Endothelial cell of umbilical vein (primary cell): ENCODE data around the gene CTNND1. TPM values are rescaled to one million over a fixed set of nuclear protein-coding genes. Genes with fewer than 3 reads are reported as not detected.

ENCODE experiments used
- BruUV-seq: library from RNA; stranded (reverse); fragments of 400-500 nt; replicated peaks from 2 replicates; lab custom pipeline; 2021; lab: Mats Ljungman, UMichigan
- CTCF ChIA-PET: fragments of 300-600, 350-600 bp; sonication (Branson Sonifier 250); formaldehyde crosslinking; loops from one replicate; lab custom pipeline; 2021; ENCODE audit warnings: antibody characterized with exemption, inconsistent platforms; lab: Charles Lee
- POLR2A ChIA-PET: fragments of 300-600, 350-600 bp; sonication (Branson Sonifier 250); formaldehyde crosslinking; loops from one replicate; lab custom pipeline; 2021; ENCODE audit warnings: antibody characterized with exemption, inconsistent platforms; lab: Charles Lee
- DNase-seq: peaks from one replicate; pipeline ENCODE4 v3.0.0-alpha.2; 2011; ENCODE audit warnings: low read depth, low spot score
- FAIRE-seq: peaks from 2 replicates; lab custom pipeline; 2011; peaks lifted over from hg19 to GRCh38; lab: Jason Lieb, UNC
- H2AFZ ChIP-seq: 2 replicates; pipeline ENCODE4 v1.6.0; 2012; ENCODE audit warnings: low read depth, low read length, control low read depth, inconsistent platforms
- H3K27ac ChIP-seq: 2 replicates; pipeline ENCODE4 v1.5.1; 2011; ENCODE audit warnings: low read depth, mild to moderate bottlenecking, control low read depth, low read length, moderate library complexity; ENCODE audit not compliant: insufficient read depth
- H3K27me3 ChIP-seq, 2 experiments: 2 replicates each; pipeline versions ENCODE4 v1.6.0 to v1.6.1; 2011; ENCODE audit warnings: low read length in 2 of 2, mixed read lengths in 1 of 2; ENCODE audit not compliant: control insufficient read depth in 2 of 2, insufficient read depth in 2 of 2
- H3K36me3 ChIP-seq, 2 experiments: 2 replicates in 1 of 2; 3 replicates in 1 of 2; pipeline ENCODE4 v1.5.1; 2011; ENCODE audit warnings: low read length in 2 of 2, mild to moderate bottlenecking in 1 of 2, moderate library complexity in 1 of 2; ENCODE audit not compliant: control insufficient read depth in 2 of 2, insufficient read depth in 2 of 2; ENCODE audit errors: extremely low read depth in 1 of 2
- H3K4me1 ChIP-seq: 3 replicates; pipeline ENCODE4 v1.5.1; 2011; ENCODE audit warnings: mild to moderate bottlenecking, low read length; ENCODE audit not compliant: control insufficient read depth, insufficient read depth; ENCODE audit errors: extremely low read depth
- H3K4me2 ChIP-seq: 2 replicates; pipeline ENCODE4 v1.6.1; 2011; ENCODE audit warnings: low read length, control low read depth, mixed read lengths; ENCODE audit not compliant: insufficient read depth
- H3K4me3 ChIP-seq, 3 experiments: fragments of 200-600 bp in 1 of 3; sonication (generic), shearing (Covaris generic) in 1 of 3; replicated peaks in 1 of 3; 2 replicates each; pipeline ENCODE4 v1.5.1; 2011 to 2016; ENCODE audit warnings: control low read depth in 3 of 3, low read length in 3 of 3, mild to moderate bottlenecking in 2 of 3, inconsistent platforms in 1 of 3, low read depth in 1 of 3, moderate library complexity in 1 of 3; ENCODE audit not compliant: insufficient read depth in 1 of 3
- H3K79me2 ChIP-seq: 2 replicates; pipeline ENCODE4 v1.6.0; 2012; ENCODE audit warnings: low read length, inconsistent platforms; ENCODE audit not compliant: control insufficient read depth, insufficient read depth
- H3K9ac ChIP-seq: replicated peaks from 2 replicates; pipeline ENCODE3; 2011; ENCODE audit warnings: low read length, control low read depth; ENCODE audit not compliant: insufficient read depth; ENCODE audit errors: extremely low read depth
- H3K9me1 ChIP-seq: replicated peaks from 3 replicates; pipeline ENCODE4 v1.6.0; 2011; ENCODE audit warnings: mild to moderate bottlenecking, low read length; ENCODE audit not compliant: control insufficient read depth, insufficient read depth; ENCODE audit errors: extremely low read depth
- H3K9me3 ChIP-seq: replicated peaks from 2 replicates; pipeline ENCODE4 v1.5.1; 2012; ENCODE audit warnings: low read length, inconsistent platforms; ENCODE audit not compliant: control insufficient read depth, insufficient read depth
- H4K20me1 ChIP-seq: replicated peaks from 2 replicates; pipeline ENCODE3; 2011; ENCODE audit warnings: mild to moderate bottlenecking, low read length; ENCODE audit not compliant: control insufficient read depth, insufficient read depth; ENCODE audit errors: extremely low read depth
- EZH2 ChIP-seq: IDR thresholded peaks from 2 replicates; pipeline ENCODE4 v1.6.1; 2012; ENCODE audit warnings: borderline replicate concordance, low read depth, mild to moderate bottlenecking, moderate library complexity, low read length, inconsistent platforms; ENCODE audit not compliant: severe bottlenecking
- FOS ChIP-seq: IDR thresholded peaks from 2 replicates; pipeline ENCODE4 v1.6.1; 2011; ENCODE audit warnings: mild to moderate bottlenecking, low read length, moderate library complexity, borderline replicate concordance; ENCODE audit not compliant: insufficient read depth
- GATA2 ChIP-seq: IDR thresholded peaks from 2 replicates; pipeline ENCODE4 v1.7.0; 2011; ENCODE audit warnings: low read depth, mild to moderate bottlenecking, moderate library complexity, mixed read lengths, low read length; ENCODE audit not compliant: insufficient read length, insufficient read depth
- JUN ChIP-seq: IDR thresholded peaks from 2 replicates; pipeline ENCODE4 v1.6.1; 2011; ENCODE audit warnings: borderline replicate concordance, low read depth; ENCODE audit not compliant: insufficient read length, insufficient read depth
- MYC ChIP-seq: IDR thresholded peaks from one replicate; pipeline ENCODE4 v1.6.1; 2011; ENCODE audit warnings: mild to moderate bottlenecking, low read depth, low read length
- POLR2A ChIP-seq: IDR thresholded peaks from 2 replicates; pipeline ENCODE4 v1.6.1; 2012; ENCODE audit warnings: low read depth, mild to moderate bottlenecking, control low read depth, low read length
- POLR2AphosphoS5 ChIP-seq: IDR thresholded peaks from 2 replicates; pipeline ENCODE4 v1.6.1; 2012; ENCODE audit warnings: low read depth, mild to moderate bottlenecking, control low read depth, low read length, moderate library complexity; ENCODE audit not compliant: insufficient read depth
- dilution Hi-C: fragments of 300-500 bp; cut with MboI; formaldehyde crosslinking; loops from one replicate; pipeline ENCODE4 v1.15.0; 2019; ENCODE audit warnings: low sequenced_read_pairs; ENCODE audit not compliant: extremely low pct_ligation_motif_present
- intact Hi-C: fragments of 100-400 bp; cut with micrococcal nuclease; formaldehyde crosslinking; loops from one replicate; pipeline ENCODE4 v1.10.0; 2022
- polyA plus RNA-seq, 4 experiments: library from polyadenylated mRNA; depleted of rRNA in 3 of 4; stranded (reverse) in 3 of 4; unstranded in 1 of 4; fragments of >200 nt; gene quantifications; 2 replicates each; pipeline versions ENCODE4 v1.2.1 to v1.2.3, GENCODE V29; 2011 to 2012; ENCODE audit warnings: missing spikeins in 1 of 4
- total RNA-seq: library from RNA; stranded (reverse); gene quantifications from 2 replicates; pipeline ENCODE4 v1.2.3, GENCODE V29; 2021
- TF ChIP-seq, protein P1 (sequence below), 2 donors: IDR thresholded peaks; 1 replicate in 1 of 2; 2 replicates in 1 of 2; pipeline ENCODE4 v1.5.1; 2011; ENCODE audit warnings: low read length in 2 of 2, mild to moderate bottlenecking in 2 of 2, moderate library complexity in 2 of 2, control low read depth in 1 of 2, inconsistent platforms in 1 of 2, low read depth in 1 of 2; ENCODE audit not compliant: insufficient read depth in 1 of 2; ENCODE audit errors: extremely low read depth in 1 of 2
- TF ChIP-seq, protein P2 (sequence below): IDR thresholded peaks from 2 replicates; pipeline ENCODE4 v1.6.1; 2011; ENCODE audit not compliant: insufficient read depth, insufficient read length

The CTNND1 gene
- total and polyA plus RNA-seq, 2 donors (not counting 3 experiments of a cell fraction or from before 2014, with no cell fraction given): 152 to 268 TPM

DNA sequence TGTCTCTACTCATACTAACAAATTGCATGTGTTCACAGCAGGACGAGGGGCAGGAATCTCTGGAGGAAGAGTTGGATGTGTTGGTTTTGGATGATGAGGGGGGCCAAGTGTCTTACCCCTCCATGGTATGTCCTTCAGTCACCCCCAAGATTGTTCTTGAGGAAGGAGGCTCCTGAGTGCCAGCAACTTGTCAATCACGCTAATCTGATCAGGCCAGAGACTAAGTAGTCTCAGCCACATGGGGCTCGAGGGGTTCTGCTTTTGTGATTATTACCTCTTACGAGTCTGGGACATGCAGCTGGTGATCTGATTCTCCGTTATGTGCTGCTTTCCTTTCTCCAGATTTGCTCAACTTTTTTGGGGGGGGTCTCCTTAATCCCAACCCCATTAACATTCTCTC is 54.3 kb downstream of the CTNND1 start:
- no peak overlapping the region for H3K27ac ChIP-seq
- no TSS peak for BruUV-seq

More for the DNA sequence above, 54.3 kb downstream of the CTNND1 start:
- Histone ChIP-seq H3K4me2 (no peak overlapping the region), H3K36me3 (peaks cover 38 to 47% of the 10 kb centered on the region in 2 experiments), H3K27me3 (no peaks in the 10 kb centered on the region), H4K20me1 (peaks cover 3% of the 10 kb centered on the region), H2AFZ (no peak overlapping the region), H3K4me1 (no peaks in the 10 kb centered on the region), H3K4me3 (no peak overlapping the region), H3K9me3 (no peaks in the 10 kb centered on the region), H3K79me2 (no peaks in the 10 kb centered on the region), H3K9ac (no peak overlapping the region), H3K9me1 (no peaks in the 10 kb centered on the region)
- no peak for TF ChIP-seq FOS
- TF ChIP-seq POLR2AphosphoS5: no peak
- no peak for TF ChIP-seq MYC
- no peak for TF ChIP-seq GATA2
- no peak for TF ChIP-seq JUN
- TF ChIP-seq, protein P1, sequence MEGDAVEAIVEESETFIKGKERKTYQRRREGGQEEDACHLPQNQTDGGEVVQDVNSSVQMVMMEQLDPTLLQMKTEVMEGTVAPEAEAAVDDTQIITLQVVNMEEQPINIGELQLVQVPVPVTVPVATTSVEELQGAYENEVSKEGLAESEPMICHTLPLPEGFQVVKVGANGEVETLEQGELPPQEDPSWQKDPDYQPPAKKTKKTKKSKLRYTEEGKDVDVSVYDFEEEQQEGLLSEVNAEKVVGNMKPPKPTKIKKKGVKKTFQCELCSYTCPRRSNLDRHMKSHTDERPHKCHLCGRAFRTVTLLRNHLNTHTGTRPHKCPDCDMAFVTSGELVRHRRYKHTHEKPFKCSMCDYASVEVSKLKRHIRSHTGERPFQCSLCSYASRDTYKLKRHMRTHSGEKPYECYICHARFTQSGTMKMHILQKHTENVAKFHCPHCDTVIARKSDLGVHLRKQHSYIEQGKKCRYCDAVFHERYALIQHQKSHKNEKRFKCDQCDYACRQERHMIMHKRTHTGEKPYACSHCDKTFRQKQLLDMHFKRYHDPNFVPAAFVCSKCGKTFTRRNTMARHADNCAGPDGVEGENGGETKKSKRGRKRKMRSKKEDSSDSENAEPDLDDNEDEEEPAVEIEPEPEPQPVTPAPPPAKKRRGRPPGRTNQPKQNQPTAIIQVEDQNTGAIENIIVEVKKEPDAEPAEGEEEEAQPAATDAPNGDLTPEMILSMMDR (IDR thresholded peaks at IDR 0.05; ENCODE audit: extremely low read depth in 1 of 2, insufficient read depth in 1 of 2, low read depth in 1 of 2, low read length in 2 of 2): no peak
- TF ChIP-seq, protein P2, sequence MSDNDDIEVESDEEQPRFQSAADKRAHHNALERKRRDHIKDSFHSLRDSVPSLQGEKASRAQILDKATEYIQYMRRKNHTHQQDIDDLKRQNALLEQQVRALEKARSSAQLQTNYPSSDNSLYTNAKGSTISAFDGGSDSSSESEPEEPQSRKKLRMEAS: no peak
- no peak for TF ChIP-seq POLR2A
- no peak for TF ChIP-seq EZH2
- DNase-seq: no peak
- ChIA-PET CTCF (interaction anchor here (1.2 to 2.4 kb wide), 2 partner anchors 15 to 470 kb away, joined by 4 to 8 read pairs; no protein-coding TSS in a partner anchor), POLR2A (no interaction called here)
- no peak for FAIRE-seq
- intact Hi-C loops (no loop called here), dilution Hi-C loops (no loop called here)
